Bone marrow (tissue), 2 donors: ENCODE data around the gene MEA1.
"Not testable (repeated sequence)": the region's sequence is repeated elsewhere in the genome, so short reads cannot be mapped to it uniquely, and the experiment has no call there.

Experiments used
- DNase-seq, 2 donors: peaks; one replicate each; lab custom pipeline; 2025; lab: John Stamatoyannopoulos, UW

The MEA1 gene

DNA sequence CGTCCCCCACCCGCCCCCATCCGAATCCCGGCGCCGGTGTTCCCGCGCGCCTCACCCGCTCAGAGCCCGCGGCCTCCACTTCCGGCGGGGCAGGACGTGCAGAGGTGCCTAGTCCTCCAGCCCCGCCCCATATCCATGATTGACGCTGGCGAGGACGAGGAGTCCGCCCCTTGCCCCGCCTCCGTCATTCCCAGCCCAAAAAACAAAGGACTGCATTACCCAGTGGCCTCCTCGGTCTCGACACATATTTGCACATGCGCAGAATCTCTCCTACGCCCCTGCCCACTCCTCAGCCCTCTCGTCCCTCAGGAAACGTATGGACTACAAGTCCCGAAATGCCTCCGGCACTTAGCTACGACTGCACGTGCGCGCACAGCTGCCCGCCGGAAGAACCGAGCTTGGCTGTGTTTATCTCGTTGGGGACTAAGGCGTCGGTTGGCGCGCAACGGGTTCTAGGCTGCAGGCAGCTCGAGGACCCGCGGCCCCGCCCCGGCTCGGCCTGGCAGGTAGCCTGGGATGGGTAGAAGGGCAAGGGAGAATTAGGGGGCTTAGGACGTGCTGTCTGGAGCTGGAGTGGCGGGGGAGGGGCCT, at the start of gene MEA1, which contains the start of gene KLHDC3:
Gene MEA1 (minus strand): TSS at position 104 of the 591 bp plus-strand sequence. CDS start 133 bp downstream, outside the sequence.
Gene KLHDC3 (plus strand): TSS at position 407 of the 591 bp plus-strand sequence. CDS start 2,944 bp downstream, outside the sequence.
- peak; percentile 88 to 100 for DNase-seq

DNA sequence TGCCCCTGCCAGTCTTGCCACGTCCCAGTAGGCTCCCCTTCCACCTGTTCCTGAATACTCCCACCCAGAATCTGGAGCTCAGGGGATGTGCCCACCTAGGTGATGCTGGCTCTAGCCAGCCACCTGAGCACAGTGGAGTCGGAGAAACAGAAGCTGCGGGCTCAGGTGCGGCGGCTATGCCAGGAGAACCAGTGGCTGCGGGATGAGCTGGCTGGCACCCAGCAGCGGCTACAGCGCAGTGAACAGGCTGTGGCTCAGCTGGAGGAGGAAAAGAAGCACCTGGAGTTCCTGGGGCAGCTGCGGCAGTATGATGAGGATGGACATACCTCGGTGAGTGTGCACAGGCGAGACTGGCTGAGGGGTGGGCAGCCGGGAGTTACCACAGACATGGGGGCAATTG, 49.1 kb upstream of the MEA1 start:
- no peak for DNase-seq

DNA sequence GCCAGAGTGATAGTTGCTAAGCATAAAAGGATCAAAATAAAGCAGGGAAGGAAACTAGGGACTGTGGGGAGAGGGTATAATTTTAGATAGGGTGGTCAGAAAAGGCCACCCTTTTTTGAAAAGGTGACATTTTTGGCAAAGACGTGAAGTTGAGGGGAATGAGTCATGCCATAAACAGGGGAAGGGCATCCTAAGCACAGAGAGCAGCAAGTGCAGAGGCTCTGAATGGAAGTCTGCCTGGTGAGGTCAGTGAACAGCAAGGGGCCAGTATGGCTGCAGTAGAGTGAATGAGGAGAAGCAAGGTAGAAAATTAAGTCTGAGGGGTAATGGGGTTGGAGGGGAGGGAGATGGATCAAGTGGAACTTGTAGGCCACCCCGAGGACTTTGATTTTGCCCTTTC, 48.1 kb upstream of the MEA1 start:
- no peak for DNase-seq

DNA sequence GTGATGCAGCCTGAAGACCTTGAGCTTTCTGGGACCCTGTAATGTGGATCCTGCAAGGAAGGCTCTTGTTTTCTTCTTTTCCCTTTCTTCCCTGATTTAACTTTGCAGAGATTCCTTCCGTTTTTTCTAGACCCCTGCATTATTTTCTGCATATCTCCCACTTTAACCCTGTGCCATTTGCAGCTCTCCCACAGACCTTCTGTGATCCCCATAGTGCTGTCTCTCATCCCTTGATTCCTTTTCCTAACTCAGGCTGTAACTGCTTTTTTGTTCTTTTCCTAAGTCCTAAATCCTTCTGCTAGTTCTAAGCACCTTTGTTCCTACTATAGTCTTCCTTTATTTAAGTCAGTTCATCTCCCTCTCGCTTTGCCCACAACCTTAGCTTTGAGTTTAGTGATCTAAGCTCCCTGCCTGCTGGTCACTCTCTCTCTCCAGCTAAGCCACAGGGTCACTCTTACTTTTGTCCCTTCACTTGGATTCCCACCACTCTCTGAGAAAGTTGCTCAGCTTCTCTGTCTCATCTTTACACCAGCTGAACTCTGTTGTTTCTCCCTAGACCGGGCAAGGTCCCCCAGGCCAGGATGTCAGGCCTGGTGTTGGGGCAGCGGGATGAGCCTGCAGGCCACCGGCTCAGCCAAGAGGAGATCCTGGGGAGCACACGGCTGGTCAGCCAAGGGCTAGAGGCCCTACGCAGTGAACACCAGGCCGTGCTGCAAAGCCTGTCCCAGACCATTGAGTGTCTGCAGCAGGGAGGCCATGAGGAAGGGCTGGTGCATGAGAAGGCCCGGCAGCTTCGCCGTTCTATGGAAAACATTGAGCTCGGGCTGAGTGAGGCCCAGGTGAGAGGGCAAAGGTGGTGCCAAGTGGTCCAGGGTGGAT, 47.2 kb upstream of the MEA1 start:
- no peak for DNase-seq

DNA sequence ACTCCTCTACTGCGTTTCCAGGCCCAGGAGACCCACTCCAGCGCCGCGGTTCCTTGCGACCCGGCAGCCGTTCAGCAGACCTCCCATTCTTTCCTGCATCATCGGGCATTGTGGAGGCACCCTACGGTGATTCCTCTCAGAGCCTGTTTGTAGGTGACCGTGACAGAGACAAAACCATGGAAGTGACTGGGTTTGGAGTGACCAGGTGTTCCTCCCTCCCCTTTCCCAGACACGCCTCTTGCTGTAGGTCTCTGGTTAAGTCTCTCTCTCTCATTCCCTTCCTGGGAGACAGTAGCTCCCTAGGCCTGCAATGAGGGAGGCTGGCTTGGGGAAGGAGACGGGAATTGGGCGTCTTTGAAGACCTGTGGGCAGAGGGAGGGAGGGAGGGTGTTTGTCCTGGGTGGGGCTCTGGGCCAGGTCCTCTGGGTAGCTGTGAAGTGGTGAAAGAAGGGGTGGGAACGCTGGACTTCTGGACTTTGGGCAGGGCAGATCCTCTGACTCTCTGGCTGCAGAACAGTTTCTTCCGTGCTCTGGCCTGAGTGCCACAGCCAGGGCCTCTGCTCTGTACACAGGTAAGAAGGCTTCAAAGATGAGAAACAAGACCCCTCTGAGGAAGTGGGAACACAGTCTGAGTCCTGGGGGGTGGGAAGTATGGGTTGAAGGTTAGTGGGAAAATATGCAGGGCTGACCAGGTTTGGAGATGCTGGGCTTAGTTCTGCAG, 46.4 kb upstream of the MEA1 start:
- DNase-seq = no peak

DNA sequence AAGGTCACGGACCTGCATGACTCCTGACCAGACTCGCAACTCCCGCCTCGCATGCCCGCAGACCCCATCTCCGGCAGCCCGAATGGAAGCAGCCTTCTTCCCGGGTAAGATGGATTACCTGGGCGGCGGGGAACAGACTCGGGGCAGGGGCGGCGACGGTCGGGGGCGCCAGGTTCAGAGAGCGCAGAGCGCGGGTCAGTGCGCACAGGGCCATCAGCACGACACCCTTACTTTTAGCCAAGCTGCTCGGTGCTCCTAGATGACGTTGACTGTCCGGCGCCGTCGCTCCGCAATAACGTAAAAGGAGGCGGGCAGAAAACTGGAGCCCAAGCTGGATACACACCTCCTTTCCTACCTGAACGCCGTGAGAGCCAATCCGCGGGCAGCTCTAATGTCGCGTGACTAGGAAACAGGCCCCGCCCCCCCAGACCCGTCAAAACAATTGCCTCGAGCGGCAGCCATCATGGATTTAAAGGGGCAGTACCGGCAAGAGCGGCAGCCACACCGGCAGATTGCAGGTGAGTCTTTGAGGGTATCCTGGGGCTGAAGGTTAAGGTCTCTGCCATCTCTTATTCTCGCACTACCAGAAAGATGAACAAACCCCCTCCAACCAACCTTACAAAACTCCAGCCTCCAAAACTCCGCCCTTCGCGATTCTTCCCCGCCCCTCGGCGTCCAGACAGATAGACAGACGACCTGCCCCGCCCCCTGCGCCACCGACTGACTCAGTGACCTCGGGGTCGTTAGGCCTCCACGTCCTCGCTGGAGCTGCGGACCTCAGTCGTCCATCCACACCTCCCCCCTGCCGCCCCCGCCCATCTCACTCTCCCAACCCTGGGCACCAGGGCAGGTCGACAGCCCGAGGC, 45.7 kb upstream of the MEA1 start, which contains the start of the genes KLC4 and MRPL2:
Gene KLC4 (plus strand): TSS at position 464 of the 866 bp plus-strand sequence. CDS start 1,705 bp downstream, outside the sequence.
Gene MRPL2 (minus strand): TSS at position 267 of the 866 bp plus-strand sequence. CDS start 53 bp downstream, at position 214.
- peak; percentile 94 to 98 for DNase-seq

DNA sequence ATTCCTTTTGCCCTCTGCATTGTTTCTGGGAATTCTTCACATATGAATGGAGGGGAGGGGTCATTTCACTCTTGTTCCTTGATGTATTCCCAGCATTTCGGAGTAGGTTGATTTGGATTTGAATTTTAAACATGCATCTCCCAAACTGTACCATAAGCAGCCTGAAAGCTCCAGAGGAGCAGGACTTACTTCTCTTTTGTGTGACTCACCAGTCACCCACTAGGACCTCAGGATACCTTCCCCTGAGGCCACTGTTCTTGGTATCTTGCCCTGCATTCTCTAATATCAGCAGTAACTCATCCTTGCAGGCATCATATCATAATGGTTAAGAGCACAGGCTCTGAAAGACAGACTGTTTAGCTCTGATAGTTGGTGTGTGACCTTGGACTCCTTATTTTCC, 44.8 kb upstream of the MEA1 start:
- DNase-seq = no peak

DNA sequence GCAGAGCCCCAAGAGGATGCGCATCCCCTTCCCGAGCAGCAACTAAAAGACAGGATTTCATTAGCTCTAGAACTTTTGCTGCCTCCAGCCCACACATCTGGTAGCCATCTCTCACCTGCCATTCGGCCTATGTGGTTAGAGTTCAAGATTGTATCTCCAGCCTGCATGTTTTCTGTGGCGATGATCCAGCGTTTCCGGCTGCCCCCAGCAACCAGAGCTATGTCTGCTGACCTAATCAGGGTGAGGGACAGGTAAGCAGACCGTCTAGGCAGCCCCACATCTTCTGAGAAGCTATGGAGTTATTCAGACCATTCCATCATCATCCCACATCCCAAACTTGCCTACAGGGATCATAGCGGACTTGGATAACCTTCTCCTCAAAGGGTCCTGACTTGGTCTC, 42.2 kb upstream of the MEA1 start:
- no peak for DNase-seq

DNA sequence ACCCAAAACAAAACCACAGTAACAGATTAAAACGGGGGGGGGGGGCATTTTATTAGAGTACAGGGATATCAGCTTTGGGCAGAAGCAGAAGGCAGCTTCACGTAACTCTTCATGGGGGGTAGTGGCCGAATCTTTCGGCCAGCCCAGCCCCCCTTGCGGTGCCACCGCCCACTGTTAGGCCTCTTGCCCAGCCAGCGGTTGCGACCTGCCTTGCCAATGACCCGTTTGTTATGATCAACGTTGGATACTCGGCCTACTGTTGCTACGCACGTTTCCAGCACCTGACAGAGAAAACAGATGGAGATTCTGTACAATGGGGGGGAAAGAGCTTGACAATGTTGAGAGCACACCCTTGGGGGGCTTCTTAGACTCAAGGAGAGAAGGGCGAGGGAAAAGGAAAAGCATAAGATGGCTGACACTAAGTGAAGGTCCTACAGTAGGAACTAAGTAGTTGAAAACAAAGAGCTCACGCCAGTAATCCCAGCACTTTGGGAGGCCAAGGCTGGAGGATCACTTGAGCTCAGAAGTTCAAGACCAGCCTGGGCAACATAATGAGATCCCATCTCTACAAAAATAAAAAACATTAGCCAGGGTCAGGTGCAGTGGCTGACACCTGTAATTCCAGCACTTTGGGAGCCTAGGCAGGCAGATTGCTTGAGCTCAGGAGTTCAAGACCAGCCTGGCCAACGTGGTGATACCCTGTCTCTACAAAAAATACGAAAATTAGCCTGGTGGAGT, 40.6 kb upstream of the MEA1 start:
- no peak for DNase-seq

DNA sequence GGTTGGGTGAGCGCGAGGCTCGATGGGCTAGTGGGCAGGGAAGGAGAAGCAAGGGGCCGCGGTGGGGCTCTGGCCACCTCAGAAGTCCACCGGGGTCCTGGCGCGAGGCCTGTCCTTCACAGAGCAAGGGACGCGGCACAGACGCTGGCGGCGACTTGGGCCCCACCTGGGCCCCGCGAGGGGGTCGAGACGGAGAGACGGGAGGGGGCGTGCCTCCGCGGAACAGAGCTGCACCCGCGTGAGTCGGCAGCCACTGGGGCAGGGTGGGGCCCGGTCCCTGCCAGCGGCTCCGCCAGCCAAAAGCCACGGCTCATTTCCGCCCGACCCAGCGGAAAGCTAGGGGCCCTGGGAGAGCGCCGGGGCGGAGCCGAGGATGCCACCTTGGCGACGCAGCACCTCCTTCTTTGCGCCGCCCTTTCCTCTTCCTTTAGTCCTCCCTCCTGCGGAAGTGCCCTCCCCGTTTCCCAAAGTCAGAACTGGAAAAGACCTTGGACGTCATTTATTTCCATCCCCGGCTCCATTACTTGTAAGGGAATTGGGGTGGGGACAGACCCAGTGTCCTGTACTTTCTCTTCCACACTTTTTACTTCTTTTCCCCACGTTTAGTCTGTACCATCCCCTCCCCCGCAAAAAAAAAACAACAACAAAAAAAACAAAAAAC, 39.9 kb upstream of the MEA1 start, which contains the start of gene CUL7:
Gene CUL7 (minus strand): TSS at position 307 of the 661 bp plus-strand sequence. CDS start 1,063 bp downstream, outside the sequence.
- DNase-seq = peak; percentile 61 to 85

DNA sequence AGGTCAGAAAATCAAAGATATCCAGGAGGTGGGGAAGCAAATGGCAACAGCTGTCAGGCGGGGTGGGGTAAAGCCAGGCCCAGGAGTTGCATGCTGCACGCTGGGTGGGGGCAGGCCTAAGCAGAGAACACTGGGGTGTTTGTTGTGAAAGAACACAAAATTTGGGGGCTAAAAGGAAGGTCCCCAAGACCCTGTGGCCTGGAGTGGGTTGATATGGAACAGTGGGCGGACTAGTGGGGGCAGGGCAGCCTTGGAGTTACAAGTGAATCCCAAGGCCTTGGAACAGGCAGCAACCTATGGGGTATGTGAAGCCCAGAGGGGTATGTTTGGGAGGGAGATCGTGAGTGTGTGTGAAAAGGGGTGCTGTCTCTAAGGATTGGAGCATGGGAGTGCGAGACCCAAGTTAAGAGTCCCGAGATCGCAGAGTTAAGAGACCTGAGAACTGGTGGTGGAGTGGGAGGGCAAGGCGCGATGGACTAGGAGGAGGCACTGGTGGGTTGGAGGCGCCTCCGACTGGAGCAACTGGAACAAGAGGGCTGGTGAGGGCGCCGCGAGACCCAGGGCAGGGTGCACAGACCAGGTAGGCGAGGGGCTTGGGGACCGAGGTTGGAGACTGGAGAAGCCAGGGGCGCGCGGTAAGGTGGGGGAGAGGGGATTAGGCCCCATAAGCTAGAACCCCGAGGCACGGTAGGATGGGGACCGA, 39.2 kb upstream of the MEA1 start:
- DNase-seq = no peak

DNA sequence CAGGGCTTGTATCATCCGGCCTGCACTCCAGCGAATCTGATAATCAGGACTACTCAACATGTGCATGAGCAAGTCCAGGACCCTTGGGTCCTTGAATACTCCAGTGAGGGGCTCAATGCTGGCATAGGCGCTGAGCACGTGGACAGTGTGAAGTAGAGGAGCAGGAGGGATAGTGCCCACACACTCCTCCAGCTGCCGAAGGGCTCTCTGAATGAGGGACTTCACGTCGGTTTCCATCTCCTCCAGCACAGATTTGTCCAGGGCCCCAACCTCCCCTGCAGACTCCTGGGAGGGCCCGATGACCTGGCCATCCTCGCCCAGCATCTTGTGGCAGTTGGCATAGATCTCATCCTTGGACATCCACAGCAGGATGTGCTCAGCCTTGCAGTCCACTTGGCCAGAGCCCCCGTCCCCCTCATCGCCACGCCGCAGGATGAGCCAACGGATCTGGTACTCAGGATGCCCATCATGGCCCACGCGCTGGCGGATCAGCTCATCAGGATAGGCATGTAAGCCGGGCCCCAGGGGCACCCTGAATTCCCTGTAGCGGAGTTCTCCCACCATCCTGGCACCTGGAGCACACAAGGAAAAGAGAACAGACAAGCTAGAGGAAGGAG, 38.6 kb upstream of the MEA1 start:
- no peak for DNase-seq

DNA sequence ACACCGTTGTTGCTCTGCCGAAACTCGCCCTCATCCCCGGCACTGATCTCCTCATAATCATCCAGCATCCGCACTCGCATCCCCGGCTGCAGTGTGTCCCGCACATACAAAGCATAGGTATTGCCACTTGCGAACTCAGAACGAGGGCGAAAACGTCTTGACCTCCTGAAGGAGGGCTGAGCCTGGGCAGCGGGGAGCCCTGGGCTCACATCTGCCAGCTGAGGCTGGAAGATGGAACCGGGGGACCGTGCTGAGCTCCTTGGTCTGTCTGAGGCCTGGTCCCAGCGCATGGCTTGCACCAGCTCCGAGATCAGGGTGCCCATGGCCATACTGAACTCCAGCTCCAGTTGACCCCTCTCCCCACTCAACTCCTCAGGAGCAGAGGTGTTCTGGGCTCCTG, 37.2 kb upstream of the MEA1 start:
- DNase-seq = no peak

DNA sequence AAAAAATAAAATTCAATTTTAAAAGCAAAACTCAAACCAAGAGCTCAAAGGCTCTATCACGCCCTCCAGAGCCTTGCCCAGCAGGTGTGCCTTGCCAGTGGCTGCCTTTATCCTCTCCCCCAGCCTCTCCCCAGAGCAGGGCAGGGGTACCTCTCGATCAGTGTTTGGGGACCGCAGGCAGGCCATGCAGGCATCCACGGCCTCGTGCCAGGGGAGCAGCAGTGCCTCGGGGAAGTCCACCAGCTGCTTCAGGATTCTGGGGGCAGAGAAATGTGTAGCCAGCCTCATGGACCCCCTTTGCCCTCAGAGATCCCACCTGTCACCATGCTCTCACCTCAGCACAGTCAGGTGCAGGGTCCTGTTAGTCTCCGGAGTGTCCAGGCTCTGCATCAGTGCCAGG, 34.3 kb upstream of the MEA1 start:
- no peak for DNase-seq

DNA sequence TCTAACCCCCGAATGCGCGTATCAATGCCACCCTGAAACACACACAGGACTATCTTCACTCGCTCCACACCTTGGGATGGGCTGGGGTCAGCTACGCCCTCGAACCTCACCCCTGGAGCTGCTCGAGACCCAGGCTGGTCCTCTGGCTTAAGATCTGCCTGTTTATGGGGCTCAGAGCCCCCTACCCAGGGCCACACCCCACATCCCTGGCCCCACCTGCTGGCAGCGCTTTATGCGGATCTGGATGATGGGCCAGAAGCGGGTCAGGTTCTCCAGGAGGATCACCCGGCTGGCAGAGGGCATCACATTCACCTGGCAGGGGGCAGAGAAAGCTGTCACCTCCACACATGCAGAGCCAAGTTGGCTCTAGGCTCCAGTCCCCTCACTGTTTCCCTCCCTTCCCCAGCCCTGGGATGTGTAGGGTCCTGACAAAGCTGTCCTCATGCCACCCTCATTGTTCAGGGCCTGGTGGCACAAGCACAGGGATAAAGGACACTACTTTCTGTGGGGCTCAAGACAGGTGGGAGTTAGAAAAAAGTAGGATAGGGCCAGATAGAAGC, 31.7 kb upstream of the MEA1 start:
- DNase-seq = no peak

DNA sequence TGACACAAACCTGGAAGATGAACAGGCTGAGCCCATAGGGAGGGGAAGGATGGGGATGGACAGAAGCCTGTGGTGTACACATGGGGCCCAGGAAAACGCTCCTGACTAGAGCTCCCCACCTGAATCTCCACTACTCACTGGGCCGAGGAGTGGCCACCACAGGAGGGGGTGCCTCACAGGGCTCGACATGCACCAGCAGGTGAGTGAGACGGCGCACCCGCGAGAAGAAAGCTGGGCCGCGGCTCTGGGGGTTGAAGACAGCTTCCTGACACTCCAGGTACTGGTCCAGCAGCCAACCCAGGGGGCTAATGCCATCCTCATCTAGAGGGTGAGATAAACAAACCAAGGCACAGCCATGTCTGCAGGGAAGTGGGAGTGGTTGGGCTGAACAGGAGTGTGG, 29.6 kb upstream of the MEA1 start:
- DNase-seq = no peak

DNA sequence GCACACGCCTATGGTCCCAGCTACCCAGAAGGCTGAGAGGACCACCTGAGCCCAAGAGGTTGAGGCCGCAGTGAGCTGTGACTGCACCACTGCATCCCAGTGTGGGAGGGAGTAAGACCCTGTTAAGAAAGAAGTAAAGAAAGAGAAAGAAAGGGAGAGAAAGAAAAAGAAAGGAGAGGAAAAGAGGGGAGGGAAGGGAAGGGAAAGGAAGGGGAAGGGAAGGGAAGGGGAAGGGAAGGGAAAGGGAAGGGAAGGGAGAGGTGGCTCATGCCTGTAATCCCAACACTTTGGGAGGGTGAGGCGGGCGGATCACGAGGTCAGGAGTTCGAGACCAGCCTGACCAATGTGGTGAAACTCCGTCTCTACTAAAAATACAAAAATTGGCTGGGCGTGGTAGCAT, 27.7 kb upstream of the MEA1 start:
- not testable (repeated sequence) for DNase-seq

DNA sequence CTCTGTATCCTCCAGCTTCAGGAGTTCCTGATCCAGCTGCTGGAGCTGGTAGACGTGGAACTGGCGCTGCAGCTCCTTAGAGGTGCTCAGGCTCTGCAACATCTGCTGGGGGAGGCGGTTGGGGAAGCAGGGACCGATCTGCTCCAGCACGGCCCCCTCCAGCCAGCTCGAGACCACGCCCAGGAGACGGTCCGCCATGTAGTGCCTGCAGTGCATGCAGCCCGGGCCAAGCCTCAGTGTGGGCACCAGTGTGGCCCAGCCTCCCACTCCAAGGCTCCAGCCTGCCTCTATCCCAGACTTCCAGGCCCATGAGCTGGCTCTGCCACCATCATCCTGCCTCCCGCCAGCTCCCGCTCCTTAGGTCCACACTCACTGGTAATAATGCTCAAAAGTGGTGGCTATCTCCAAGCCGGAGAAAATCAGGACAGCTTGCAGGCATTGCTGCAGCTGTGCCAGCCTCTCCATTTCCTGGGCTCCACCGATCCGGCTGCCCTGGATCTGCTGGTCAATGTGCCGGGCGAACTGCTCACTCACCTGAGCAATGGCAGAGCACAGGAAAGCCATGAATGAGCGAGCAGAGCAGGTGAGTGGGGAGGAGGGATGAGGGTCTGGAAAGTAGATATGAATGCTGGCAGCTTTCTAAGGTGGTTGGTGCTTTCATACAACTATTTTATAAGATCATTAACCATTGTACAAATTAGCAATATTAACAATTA, 27.0 kb upstream of the MEA1 start:
- DNase-seq = no peak
